Natural killer cell (primary cell): Measurements from ENCODE around the gene EFCAB9. TPM values are rescaled to one million over a fixed set of nuclear protein-coding genes. Genes with fewer than 3 reads are reported as not detected.
"Not testable (repeated sequence)": the region's sequence is repeated elsewhere in the genome, so short reads cannot be mapped to it uniquely, and the experiment has no call there.

ENCODE experiments used
- ATAC-seq, 3 donors: fragments of 150-1000 bp in 2 of 3; fragments of 200-7000 bp in 1 of 3; cut with Tn5 transposase; 1 replicate in 1 of 3; 2 replicates in 2 of 3; pipeline ENCODE4 v1.10.0; 2021; ENCODE audit warnings: mild to moderate bottlenecking in 2 of 3, moderate library complexity in 2 of 3
- DNase-seq, 2 donors: peaks; one replicate each; pipeline versions ENCODE4 v3.0.0 to v3.0.0-alpha.2; 2013 to 2021; ENCODE audit warnings: mixed read lengths in 1 of 2
- H3K27ac ChIP-seq: one replicate; pipeline ENCODE4 v1.5.1; 2013; ENCODE audit warnings: mild to moderate bottlenecking, low read length
- H3K27me3 ChIP-seq: one replicate; pipeline ENCODE4 v1.6.1; 2013; ENCODE audit warnings: low read length; ENCODE audit not compliant: control insufficient read depth, insufficient read depth
- H3K36me3 ChIP-seq: one replicate; pipeline ENCODE4 v1.6.1; 2013; ENCODE audit warnings: low read length; ENCODE audit not compliant: control insufficient read depth, insufficient read depth
- H3K4me1 ChIP-seq: one replicate; pipeline ENCODE4 v1.6.1; 2013; ENCODE audit warnings: low read length; ENCODE audit not compliant: control insufficient read depth, insufficient read depth
- H3K4me3 ChIP-seq: one replicate; pipeline ENCODE4 v1.5.1; 2013; ENCODE audit warnings: low read length
- H3K9me3 ChIP-seq: one replicate; pipeline ENCODE4 v1.6.1; 2013; ENCODE audit warnings: low read length; ENCODE audit not compliant: control insufficient read depth, insufficient read depth
- H3K27ac Mint-ChIP-seq, 2 donors: one replicate each; pipeline ENCODE4 v1.8.0; 2022; ENCODE audit warnings: mild to moderate bottlenecking in 2 of 2, mixed read lengths in 2 of 2, moderate library complexity in 1 of 2
- H3K27me3 Mint-ChIP-seq, 2 donors: one replicate each; pipeline ENCODE4 v1.8.0; 2022; ENCODE audit warnings: low read depth in 2 of 2, mixed read lengths in 2 of 2
- H3K36me3 Mint-ChIP-seq: one replicate; pipeline ENCODE4 v1.8.0; 2022; ENCODE audit warnings: mixed read lengths
- H3K4me1 Mint-ChIP-seq, 2 donors: one replicate each; pipeline ENCODE4 v1.8.0; 2022; ENCODE audit warnings: mixed read lengths in 2 of 2
- H3K4me3 Mint-ChIP-seq: one replicate; pipeline ENCODE4 v1.8.0; 2022; ENCODE audit warnings: mild to moderate bottlenecking, moderate library complexity, mixed read lengths
- H3K9me3 Mint-ChIP-seq, 2 donors: one replicate each; pipeline ENCODE4 v1.8.0; 2022; ENCODE audit warnings: mixed read lengths in 2 of 2
- CTCF ChIP-seq: fragments of 200-600 bp; IDR thresholded peaks from one replicate; pipeline ENCODE4 v1.8.0; 2022; ENCODE audit warnings: antibody characterized with exemption
- WGBS: methylation state at CpG from one replicate; pipeline ENCODE4 v1.1.7; 2013; ENCODE audit warnings: missing lambda C conversion rate; ENCODE audit not compliant: insufficient coverage; 5-methylcytosine and 5-hydroxymethylcytosine counted together
- intact Hi-C: fragments of 100-400 bp; cut with micrococcal nuclease; formaldehyde crosslinking; loops from one replicate; pipeline ENCODE4 v1.14.2; 2022
- total RNA-seq, 4 donors: library from RNA; stranded (reverse); fragments of 120-200 nt in 1 of 4; gene quantifications; one replicate each; pipeline versions ENCODE4 v1.2.3 to v1.2.4, GENCODE V29; 2013 to 2022

Gene EFCAB9
- total RNA-seq, 3 donors from 2014 or later (not counting 1 experiment from before 2014, with no cell fraction given), result not detected

GRCh38 chr5:172148381-172148780, 45.6 kb upstream of the EFCAB9 start:
- 94% methylated on average over 9 of the region's 9 CpGs for WGBS
- no peaks in the 10 kb centered on the region for H3K9me3 ChIP-seq
- H3K4me3 Mint-ChIP-seq, result no peak overlapping the region
- DNase-seq (no peak), ATAC-seq (no peak)
- no peaks in the 10 kb centered on the region for H3K27me3 ChIP-seq
- H3K4me1 ChIP-seq, result peaks cover 97% of the 10 kb centered on the region
- intact Hi-C loops, result loop anchor here (2.0 kb wide), 1 partner anchor 36 kb away; no protein-coding TSS in a partner anchor
- no peak for TF ChIP-seq CTCF
- H3K27ac Mint-ChIP-seq, result peak overlapping the region; percentile 97 to 98
- H3K4me1 Mint-ChIP-seq, result peaks cover 84 to 93% of the 10 kb centered on the region in 2 donors
- no peak overlapping the region for H3K4me3 ChIP-seq
- no peaks in the 10 kb centered on the region for H3K36me3 Mint-ChIP-seq
- H3K27me3 Mint-ChIP-seq, result no peaks in the 10 kb centered on the region
- no peaks in the 10 kb centered on the region for H3K9me3 Mint-ChIP-seq
- H3K36me3 ChIP-seq, result peaks cover 51% of the 10 kb centered on the region
- peak overlapping the region; percentile 45 for H3K27ac ChIP-seq

GRCh38 chr5:172149073-172149472, 44.9 kb upstream of the EFCAB9 start:
- Mint-ChIP-seq H3K4me3 (no peak overlapping the region), H3K27me3 (no peaks in the 10 kb centered on the region), H3K27ac (peak overlapping the region; percentile 97 to 98), H3K36me3 (no peaks in the 10 kb centered on the region), H3K4me1 (peaks cover 84 to 93% of the 10 kb centered on the region in 2 donors), H3K9me3 (no peaks in the 10 kb centered on the region)
- Histone ChIP-seq H3K9me3 (no peaks in the 10 kb centered on the region), H3K4me1 (peaks cover 97% of the 10 kb centered on the region), H3K27ac (peak overlapping the region; percentile 30), H3K27me3 (no peaks in the 10 kb centered on the region), H3K4me3 (no peak overlapping the region), H3K36me3 (peaks cover 54% of the 10 kb centered on the region)
- no peak for TF ChIP-seq CTCF
- 93% methylated on average over 3 of the region's 3 CpGs for WGBS
- intact Hi-C loops, result loop anchor here (2.0 kb wide), 1 partner anchor 36 kb away; no protein-coding TSS in a partner anchor
- ATAC-seq (no peak), DNase-seq (no peak)

GRCh38 chr5:172149481-172149880, 44.5 kb upstream of the EFCAB9 start:
- ATAC-seq, H3K27me3 Mint-ChIP-seq, DNase-seq, H3K9me3 ChIP-seq, H3K27me3 ChIP-seq, H3K9me3 Mint-ChIP-seq, H3K36me3 Mint-ChIP-seq, H3K4me3 ChIP-seq: not testable (repeated sequence)
- Histone ChIP-seq H3K4me1 (peaks cover 97% of the 10 kb centered on the region), H3K27ac (peak overlapping the region; percentile 30), H3K36me3 (peaks cover 59% of the 10 kb centered on the region)
- 88% methylated on average over 9 of the region's 11 CpGs for WGBS
- H3K27ac Mint-ChIP-seq, result peak overlapping the region; percentile 97 to 98
- peak overlapping the region; percentile 78 for H3K4me3 Mint-ChIP-seq
- intact Hi-C loops, result loop anchor here (2.0 kb wide), 1 partner anchor 35 kb away; no protein-coding TSS in a partner anchor
- peaks cover 84 to 93% of the 10 kb centered on the region in 2 donors for H3K4me1 Mint-ChIP-seq

- Histone ChIP-seq H3K4me1 (peaks cover 89% of the 10 kb centered on the region), H3K27ac (peak overlapping the region; percentile 71), H3K9me3 (no peaks in the 10 kb centered on the region), H3K36me3 (peaks cover 58% of the 10 kb centered on the region), H3K4me3 (no peak overlapping the region), H3K27me3 (no peaks in the 10 kb centered on the region)
- Mint-ChIP-seq H3K9me3 (no peaks in the 10 kb centered on the region), H3K4me3 (peak overlapping the region; percentile 78), H3K27ac (peak overlapping the region; percentile 97 to 98), H3K27me3 (no peaks in the 10 kb centered on the region), H3K4me1 (peaks cover 81 to 86% of the 10 kb centered on the region in 2 donors), H3K36me3 (no peaks in the 10 kb centered on the region)
- whole genome bisulfite sequencing, result 15% methylated on average over 16 of the region's 16 CpGs
- DNase-seq (peak; percentile 52 to 54), ATAC-seq (peak; percentile 66 to 79 (median 74))
- TF ChIP-seq CTCF, result no peak
- intact Hi-C loops, result loop anchor here (2.0 kb wide), 1 partner anchor 24 kb away; no protein-coding TSS in a partner anchor
Measured at GRCh38 chr5:172150514-172151425, 43.2 kb upstream of the EFCAB9 start.
